RCC 7860 (cell line): ENCODE data around the gene IFI6.
"Not testable (repeated sequence)": the region's sequence is repeated elsewhere in the genome, so short reads cannot be mapped to it uniquely, and the experiment has no call there.

Source experiments
- DNase-seq: peaks from one replicate; pipeline ENCODE4 v3.0.0-alpha.2; 2015; ENCODE audit warnings: low spot score
- FAIRE-seq: peaks from 2 replicates; lab custom pipeline; 2012; peaks lifted over from hg19 to GRCh38; lab: Jason Lieb, UNC

Gene IFI6

DNA sequence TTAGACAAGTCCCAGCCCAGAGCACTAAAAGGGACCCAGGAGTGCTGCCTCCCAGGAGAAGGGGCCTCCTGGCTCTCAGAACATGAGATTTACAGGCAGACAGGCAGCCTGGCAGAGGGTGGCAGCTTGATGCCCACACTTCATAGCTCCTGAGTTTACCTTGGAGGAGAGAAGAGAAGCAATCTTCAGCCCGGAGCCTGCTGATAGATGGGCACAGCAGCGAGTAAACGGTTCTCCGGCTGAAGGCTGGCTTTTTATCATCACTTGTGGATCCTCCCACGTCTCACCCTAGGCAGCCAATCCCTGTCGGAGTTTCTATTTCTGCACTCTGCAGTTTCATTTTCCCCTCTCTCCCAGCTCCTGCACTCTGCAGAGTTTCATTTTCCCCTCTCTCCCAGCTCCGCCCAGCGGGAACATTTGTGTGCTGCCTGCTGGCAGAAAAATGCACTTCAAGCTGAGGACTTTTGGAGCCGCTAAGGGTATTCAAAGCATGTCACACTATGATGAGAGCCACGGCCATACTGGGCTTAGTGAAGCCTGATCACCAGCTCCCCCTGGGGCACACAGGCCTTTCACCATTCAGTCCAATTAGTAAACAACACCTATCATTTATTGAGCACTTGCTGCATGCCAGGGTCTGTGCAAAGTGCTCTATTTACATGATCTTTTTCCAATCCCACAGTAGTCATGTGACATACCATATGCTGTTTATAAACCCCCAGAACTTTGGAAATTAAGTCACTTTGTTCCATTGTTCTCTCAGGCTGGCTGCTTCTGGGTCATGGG, at the start of gene IFI6:
Gene IFI6 (minus strand): TSS at position 229 of the 786 bp plus-strand sequence. CDS start 2,878 bp downstream, outside the sequence.
- FAIRE-seq (peak; percentile 92), DNase-seq (peak; percentile 91)

DNA sequence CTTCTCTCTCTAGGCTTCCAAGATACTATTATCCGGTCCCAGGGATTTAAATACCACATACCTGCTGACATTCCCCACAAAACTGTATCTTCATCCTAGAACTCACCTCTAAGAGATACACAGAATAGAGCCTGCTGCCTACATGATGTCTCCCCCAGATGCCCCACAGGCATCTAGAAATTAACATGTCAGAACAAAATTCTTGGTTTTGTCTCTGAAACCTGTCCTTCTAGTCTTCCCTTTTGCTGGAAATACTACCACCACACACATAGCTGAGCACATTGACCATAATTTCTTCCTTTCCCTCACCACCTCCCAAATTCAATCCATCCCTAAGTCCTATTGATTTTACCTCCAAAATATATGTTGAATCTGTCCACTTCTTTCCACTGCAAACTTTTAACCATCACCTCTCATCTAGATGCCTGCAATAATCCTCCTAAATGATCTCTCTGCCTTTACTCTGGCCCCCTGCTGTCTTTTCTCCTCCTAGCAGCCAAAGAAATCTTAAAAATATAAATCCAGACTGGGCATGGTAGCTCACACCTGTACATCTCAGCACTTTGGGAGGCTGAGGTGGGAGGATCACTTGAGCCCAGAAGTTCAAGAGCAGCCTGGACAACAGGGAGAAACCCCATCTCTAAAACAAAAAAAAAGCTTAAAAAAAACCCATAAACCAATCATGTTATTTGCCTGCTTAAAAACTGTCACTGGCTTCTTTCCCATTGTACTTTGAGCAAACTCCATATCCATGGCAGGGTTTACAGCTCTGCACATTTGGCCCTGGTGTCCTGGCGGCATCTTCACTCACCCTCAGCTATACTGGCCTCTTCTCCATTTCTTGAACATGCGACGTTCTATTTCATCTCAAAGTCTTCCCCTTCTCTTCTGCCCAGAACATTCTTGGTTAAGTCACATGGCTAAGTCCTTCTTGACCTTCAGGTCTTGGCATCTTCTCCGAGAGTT, 47.6 kb upstream of the IFI6 start:
- DNase-seq (no peak), FAIRE-seq (no peak)

DNA sequence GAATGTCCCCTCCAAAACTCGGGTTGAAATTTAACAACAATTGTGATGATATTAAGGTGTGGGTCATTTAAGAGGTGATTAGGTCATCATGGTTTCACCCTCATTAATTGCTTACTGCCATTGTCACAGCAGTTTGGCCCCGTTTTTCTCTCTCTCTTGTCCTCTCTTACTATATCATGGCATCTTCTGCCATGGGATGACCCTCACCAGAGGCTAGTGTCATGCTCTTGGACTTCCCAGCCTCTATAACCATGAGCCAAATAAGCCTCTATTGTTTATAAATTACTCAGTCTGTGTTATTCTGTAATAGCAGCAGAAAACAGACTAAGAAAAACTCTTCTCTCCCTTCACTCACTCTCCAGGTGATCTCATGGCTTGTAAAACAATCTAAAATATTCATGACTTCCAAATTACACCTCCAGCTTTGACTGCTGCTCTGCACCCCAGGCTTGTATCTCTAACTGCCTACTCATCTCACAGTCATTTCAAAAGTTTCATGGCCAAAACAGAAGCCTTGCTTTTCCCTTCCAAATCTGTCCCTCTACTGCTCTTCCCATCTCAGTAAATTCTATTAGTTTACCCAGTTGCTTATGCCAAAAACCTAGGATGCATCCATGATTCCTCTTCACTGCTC, 44.4 kb upstream of the IFI6 start:
- FAIRE-seq: no peak
- DNase-seq: no peak

DNA sequence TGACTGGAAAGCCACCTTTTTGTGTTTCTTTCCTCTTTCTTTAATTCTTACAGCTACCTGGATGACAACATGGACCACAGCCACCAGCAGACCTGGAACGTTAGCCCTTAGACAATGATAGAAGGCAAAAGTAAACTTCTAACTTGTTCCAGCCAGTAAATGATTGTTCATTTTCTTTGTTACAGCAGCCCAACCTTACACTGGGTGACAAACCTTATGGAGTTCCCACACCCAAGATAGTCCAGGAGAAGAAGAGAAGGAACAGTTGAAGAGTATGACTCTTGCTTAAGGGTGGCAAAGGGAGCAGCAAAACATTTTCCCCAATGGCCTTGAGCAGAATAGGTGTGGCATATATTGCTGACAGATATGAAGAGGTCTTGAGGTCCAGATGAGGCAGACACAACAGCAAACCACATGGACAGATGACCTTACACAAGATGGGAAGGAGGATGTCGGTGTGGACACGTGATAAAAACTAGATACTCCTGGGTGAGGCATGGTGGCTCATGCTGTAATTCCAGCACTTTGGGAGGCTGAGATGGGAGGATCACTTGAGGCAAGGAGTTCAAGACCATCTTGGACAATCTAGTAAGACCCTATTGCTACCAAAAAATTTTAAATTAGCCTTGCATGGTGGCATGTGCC, 42.0 kb upstream of the IFI6 start:
- FAIRE-seq (no peak), DNase-seq (no peak)

GRCh38 chr1:27713139-27713725, 41.2 kb upstream of the IFI6 start:
- DNase-seq: no peak
- no peak for FAIRE-seq

DNA sequence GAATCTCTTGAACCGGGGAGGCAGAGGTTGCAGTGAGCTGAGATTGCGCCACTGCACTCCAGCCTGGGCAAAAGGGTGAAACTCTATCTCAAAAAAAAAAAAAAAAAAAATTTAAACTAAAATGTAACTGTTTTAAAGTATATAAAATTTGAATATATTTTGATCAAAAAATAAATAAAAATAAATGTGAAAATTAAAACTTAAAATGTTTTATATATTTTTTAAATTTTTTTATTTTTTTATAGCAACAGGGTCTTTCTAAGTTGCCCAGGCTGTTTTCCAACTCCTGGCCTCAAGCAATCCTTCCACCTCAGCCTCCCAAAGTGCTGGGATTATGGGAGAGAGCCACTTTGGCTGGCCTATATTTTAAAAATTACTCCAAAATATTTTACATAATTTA, 38.6 kb upstream of the IFI6 start:
- FAIRE-seq (no peak), DNase-seq (no peak)

GRCh38 chr1:27705545-27705944, 33.6 kb upstream of the IFI6 start:
- FAIRE-seq (no peak), DNase-seq (no peak)

DNA sequence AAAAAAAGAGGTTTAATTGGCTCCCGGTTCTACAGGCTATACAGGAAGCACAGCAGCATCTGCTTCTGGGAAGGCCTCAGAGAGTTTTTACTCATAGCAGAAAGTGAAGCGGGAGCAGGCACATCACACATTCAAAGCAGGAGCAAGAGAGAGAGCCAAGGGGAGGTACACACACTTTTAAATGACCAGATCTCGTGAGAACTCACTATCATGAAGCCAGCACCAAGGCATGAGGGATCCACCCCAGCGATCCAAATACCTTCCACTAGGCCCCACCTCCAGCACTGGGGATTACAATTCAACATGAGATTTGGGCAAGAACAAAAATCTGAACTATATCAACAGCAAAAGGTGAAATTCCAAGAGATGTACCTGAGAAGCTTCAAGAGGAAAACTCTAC, 33.0 kb upstream of the IFI6 start:
- DNase-seq (no peak), FAIRE-seq (no peak)

GRCh38 chr1:27696835-27697234, 24.8 kb upstream of the IFI6 start:
- not testable (repeated sequence) for DNase-seq, FAIRE-seq

- no peak for FAIRE-seq
- DNase-seq: no peak
Measured at GRCh38 chr1:27690183-27690582, 18.2 kb upstream of the IFI6 start.

DNA sequence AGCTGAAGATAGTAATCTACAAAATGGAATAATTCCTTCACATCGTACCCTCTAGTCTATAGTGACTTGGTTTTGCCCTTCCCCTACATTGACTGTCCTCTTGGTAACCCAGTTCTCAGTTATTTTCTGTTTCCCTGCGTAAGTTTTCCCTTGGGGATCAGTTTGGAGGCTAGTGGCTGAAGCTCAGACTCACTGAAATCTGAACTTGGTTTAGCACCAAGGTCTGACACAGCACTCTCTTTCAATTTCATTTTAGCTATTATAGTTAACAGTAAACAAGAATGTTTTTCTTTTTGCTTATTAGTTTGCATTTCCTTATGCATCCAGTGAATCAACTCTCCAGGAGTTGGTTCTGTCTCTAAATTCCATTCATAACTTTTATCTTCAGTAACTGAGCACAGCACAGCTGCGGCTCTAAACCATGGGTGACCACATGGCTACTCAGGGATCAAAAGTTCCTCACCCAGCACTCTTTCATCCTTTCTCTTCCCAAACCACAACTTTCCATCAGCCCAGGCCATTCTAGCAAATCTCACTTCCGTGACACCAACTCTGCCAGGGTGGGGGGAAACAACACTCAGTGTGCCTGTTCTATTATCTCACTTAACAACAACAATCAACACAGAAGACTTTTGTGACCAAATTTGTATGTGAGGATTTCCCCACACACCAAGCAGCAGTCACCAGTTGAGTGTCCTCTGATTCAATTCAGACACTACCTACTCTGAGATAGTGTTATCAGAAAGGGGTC, 17.6 kb upstream of the IFI6 start:
- DNase-seq (no peak), FAIRE-seq (no peak)

DNA sequence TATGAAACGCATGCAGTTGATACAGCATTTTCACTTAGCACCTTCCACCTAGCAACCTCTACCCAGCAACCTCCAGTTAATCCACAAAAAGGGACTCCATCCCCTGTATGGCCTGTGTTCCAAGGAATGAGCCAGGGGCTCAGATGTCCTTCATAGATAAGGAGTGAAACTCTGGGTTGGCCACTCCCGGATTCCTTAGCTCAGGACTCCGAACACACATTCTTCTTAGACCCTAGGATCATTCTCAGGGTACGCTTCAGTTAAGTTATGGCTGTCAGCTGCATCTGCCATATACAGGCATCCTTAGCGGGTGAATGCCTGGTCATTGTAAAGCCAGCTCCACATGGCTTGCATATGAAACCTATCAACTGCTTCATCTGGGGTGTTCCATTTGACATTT, 15.9 kb upstream of the IFI6 start:
- no peak for FAIRE-seq

GRCh38 chr1:27686223-27686990, 14.4 kb upstream of the IFI6 start:
- FAIRE-seq (no peak), DNase-seq (no peak)

More for the DNA sequence above, 15.9 kb upstream of the IFI6 start:
- DNase-seq: no peak

GRCh38 chr1:27684176-27684575, 12.2 kb upstream of the IFI6 start:
- DNase-seq (no peak), FAIRE-seq (no peak)

- no peak for DNase-seq
- no peak for FAIRE-seq
Measured at GRCh38 chr1:27682351-27682944, 10.5 kb upstream of the IFI6 start.

DNA sequence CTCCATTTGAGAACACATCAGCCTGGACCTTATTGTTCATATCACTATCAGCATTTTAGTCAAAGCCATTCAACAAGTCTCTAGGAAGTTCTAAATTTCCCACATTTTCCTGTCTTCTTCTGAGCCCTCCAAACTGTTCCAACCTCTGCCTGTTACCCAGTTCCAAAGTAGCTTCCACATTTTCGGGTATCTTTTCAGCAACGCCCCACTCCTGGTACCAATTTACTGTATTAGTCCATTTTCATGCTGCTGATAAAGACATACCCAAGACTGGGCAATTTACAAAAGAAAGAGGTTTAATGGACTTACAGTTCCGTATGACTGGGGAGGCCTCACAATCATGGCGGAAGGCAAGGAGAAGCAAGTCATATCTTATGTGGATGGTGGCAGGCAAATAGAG, 9.6 kb upstream of the IFI6 start:
- not testable (repeated sequence) for DNase-seq, FAIRE-seq

GRCh38 chr1:27680225-27680791, 8.3 kb upstream of the IFI6 start:
- DNase-seq, FAIRE-seq: not testable (repeated sequence)

- DNase-seq (no peak), FAIRE-seq (no peak)
Measured at GRCh38 chr1:27678747-27679146, 6.8 kb upstream of the IFI6 start.
